GM21723 (cell line): Measurements from ENCODE around the gene CDH20.

Experiments
- ATAC-seq: cut with Tn5 transposase; IDR thresholded peaks from one replicate; pipeline ENCODE4 v1.9.1; 2021; ENCODE audit warnings: mild to moderate bottlenecking, moderate library complexity; ENCODE audit not compliant: unreplicated experiment

The CDH20 gene

GRCh38 chr18:61420218-61420885 is 87.1 kb downstream of the CDH20 start:
- no peak for ATAC-seq

GRCh38 chr18:61426492-61427053 is 93.3 kb downstream of the CDH20 start:
- no peak for ATAC-seq

GRCh38 chr18:61428266-61428665 is 95.0 kb downstream of the CDH20 start:
- no peak for ATAC-seq

GRCh38 chr18:61432590-61432989 is 99.4 kb downstream of the CDH20 start:
- ATAC-seq: no peak

- ATAC-seq: peak; percentile 88
Observed at GRCh38 chr18:61435064-61435652, 101.9 kb downstream of the CDH20 start.

GRCh38 chr18:61443081-61443725 is 110.0 kb downstream of the CDH20 start:
- ATAC-seq: no peak

- no peak for ATAC-seq
Observed at GRCh38 chr18:61448316-61448715, 115.1 kb downstream of the CDH20 start.

GRCh38 chr18:61459896-61460648 is 126.8 kb downstream of the CDH20 start:
- ATAC-seq: no peak

GRCh38 chr18:61464551-61465142 is 131.4 kb downstream of the CDH20 start:
- ATAC-seq: no peak

- ATAC-seq: no peak
Observed at GRCh38 chr18:61466736-61467135, 133.5 kb downstream of the CDH20 start.

GRCh38 chr18:61470031-61470674 is 136.9 kb downstream of the CDH20 start:
- no peak for ATAC-seq

GRCh38 chr18:61471541-61471940 is 138.3 kb downstream of the CDH20 start:
- no peak for ATAC-seq

GRCh38 chr18:61471942-61472341 is 138.7 kb downstream of the CDH20 start:
- ATAC-seq: no peak

- ATAC-seq: no peak
Observed at GRCh38 chr18:61474341-61474740, 141.1 kb downstream of the CDH20 start.

- ATAC-seq: no peak
Observed at GRCh38 chr18:61474918-61475317, 141.7 kb downstream of the CDH20 start.

- no peak for ATAC-seq
Observed at GRCh38 chr18:61475931-61476330, 142.7 kb downstream of the CDH20 start.

GRCh38 chr18:61489334-61489733 is 156.1 kb downstream of the CDH20 start:
- ATAC-seq: no peak

GRCh38 chr18:61496374-61496773 is 163.1 kb downstream of the CDH20 start:
- no peak for ATAC-seq

GRCh38 chr18:61497422-61497821 is 164.2 kb downstream of the CDH20 start:
- no peak for ATAC-seq

- ATAC-seq: no peak
Observed at GRCh38 chr18:61502472-61502871, 169.2 kb downstream of the CDH20 start.
